NCI-H2107 (cell line): Measurements from ENCODE around the gene IFRD1.
A peak's percentile ranks its signal among the peaks of the same experiment; 100 is the strongest.

Source experiments
- DNase-seq: peaks from one replicate; lab custom pipeline; 2025; lab: John Stamatoyannopoulos, UW

The IFRD1 gene

DNA sequence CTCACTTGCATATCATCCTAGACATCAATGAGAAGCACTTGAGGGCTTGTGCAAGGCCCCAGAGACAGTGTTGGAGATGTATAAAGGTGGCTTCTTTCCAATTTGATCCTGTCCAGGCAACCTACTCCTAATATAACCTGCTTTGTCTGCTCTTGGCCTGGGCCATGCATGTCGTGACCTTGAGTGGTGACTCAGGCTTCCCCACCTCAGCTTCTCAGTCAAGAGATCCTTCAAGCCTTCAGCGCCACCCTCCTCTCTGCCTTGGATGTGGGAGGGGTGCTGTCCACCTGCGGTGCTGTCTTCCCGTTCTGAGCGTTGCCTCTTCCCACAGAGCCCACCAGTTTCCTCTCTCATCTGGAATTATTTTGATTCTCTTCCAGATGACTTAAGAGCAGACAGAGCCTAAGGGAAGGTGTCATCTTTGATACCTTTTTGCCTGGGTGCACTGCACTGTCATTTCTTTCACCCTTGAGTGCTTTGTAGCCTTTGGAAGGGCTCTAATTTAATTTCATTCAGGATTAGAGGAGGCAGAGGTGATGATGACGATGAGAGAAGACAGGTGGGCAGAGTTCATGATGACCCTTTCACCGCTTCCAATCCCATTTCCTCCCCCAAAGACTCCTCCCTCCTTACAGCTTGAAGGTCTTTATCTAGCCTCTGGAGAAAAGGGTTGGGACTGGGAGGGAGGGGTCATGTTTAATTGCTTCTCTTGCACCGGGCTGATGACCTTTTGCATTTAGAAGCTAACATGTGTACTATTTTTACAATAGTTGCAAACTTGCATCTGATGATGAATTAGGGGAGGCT lies 37.4 kb downstream of the IFRD1 start:
- DNase-seq, result no peak

- no peak for DNase-seq
These were observed 37.9 kb downstream of the IFRD1 start for GRCh38 chr7:112488264-112488552.

- DNase-seq, result no peak
These were observed 41.9 kb downstream of the IFRD1 start for GRCh38 chr7:112492186-112492585.

DNA sequence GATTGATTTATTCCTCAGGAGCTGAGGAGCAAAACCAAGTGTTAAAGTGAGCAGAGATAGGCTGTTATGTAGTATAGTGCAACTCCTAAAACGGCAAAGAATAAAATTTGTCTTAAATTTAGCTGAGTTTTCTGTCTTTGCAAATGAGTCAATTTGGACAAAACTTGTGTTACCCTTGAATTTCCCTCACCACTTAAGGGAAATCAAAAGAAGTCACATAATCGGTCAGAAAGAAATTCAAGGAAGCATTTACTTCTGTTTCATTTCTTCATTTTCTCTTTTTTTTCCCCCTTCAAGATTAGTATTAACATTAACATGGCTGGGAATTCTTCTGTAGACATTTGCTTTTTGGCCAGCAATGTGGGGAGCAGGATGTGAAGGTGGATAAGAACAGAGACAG lies 44.4 kb downstream of the IFRD1 start:
- no peak for DNase-seq

DNA sequence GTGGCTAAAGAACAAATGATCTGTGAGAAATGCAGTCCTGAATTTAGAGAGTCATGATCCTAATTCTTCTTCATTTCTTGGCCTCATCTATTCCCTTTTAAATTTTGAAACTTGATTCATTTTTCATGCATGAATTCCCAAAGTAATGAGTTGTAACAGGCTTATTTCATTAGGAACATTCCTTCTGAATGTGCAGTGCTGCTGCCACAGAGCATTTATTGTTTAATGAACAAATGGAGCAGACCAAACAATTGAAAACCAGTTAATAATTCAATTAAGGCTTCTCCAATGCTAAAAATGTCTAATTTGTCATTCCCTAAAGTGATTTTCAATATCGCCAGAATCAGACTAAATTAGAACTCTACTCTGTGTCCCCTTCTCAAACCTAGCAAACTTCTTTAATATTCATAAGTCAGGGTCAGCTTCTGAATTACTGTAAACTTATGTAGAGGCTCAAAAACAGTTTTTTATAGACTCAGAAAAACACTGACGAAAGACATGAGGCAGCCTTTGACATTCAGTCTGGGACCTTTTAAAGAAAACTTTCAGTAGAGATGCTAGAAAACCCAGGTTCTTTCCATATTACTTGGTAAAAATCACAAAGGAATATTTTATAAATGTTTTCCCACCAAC lies 45.0 kb downstream of the IFRD1 start:
- DNase-seq, result no peak

GRCh38 chr7:112495810-112496462 lies 45.7 kb downstream of the IFRD1 start:
- DNase-seq, result peak; percentile 6

DNA sequence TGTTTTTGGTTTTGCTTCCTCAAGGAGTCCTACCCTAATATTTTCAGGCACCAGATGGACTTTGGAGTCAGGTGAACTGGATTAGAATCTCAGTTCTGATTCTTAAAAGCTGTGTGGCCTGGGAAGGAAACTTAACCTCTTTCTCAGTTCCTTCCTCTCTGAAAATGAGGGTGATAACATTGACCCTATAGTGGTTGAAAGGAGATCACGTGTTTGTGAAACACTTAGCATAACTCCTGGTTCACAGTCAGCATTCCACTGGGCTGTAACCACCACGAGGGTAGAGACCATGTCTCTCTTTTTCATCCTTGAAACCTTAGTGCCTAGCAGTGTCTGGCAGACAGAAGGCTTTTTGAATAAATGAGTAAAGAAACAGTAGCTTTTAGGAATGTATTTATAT lies 47.2 kb downstream of the IFRD1 start:
- DNase-seq, result no peak

- DNase-seq, result no peak
These were observed 50.4 kb downstream of the IFRD1 start for GRCh38 chr7:112500619-112501018.

- DNase-seq, result no peak
These were observed 51.7 kb downstream of the IFRD1 start for GRCh38 chr7:112501801-112502503.

- DNase-seq, result no peak
These were observed 52.4 kb downstream of the IFRD1 start for GRCh38 chr7:112502700-112503099.

GRCh38 chr7:112503361-112503972 lies 53.2 kb downstream of the IFRD1 start:
- no peak for DNase-seq

- DNase-seq, result no peak
These were observed 53.9 kb downstream of the IFRD1 start for GRCh38 chr7:112504093-112504695.

DNA sequence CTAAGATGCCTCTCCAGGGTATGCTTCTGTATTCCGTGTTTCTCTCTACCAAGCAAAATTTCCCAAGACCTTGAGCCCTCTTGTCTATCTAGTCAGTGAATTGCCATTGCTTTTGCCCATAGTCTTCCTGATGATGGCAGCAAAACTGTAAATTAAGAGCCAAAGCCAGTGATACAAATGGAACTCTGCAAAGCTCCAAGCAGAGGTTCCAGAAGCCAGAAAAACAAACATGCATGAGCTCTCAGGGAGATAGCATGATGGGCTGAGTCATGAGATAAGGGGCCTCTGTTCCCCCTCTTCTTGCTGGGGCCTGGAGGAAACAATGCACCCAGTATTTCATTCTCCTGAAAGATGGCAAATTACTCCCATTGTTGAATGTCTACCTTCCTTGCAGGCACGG lies 55.2 kb downstream of the IFRD1 start:
- DNase-seq, result no peak

DNA sequence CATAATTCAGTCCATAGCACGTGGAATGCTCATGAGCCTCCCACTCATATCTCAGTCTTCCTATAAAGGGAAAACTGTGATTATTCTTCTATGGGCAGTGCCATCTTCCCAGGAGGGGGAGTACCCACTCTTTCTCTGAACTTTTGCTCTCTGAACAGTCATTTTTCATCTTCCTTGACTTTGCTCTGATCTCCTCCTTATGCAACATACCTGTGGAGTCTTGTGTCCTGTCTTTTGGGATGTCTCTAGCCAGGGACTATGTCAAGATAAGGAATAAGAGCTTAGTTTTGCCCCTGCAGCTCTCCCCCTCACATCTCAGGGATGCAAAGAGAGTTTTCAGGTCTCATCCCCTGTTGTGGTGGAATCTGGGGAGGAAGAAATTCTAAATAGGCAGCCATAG lies 58.1 kb downstream of the IFRD1 start:
- no peak for DNase-seq

GRCh38 chr7:112509402-112509801 lies 59.1 kb downstream of the IFRD1 start:
- no peak for DNase-seq

GRCh38 chr7:112510001-112510742 lies 59.9 kb downstream of the IFRD1 start:
- no peak for DNase-seq

DNA sequence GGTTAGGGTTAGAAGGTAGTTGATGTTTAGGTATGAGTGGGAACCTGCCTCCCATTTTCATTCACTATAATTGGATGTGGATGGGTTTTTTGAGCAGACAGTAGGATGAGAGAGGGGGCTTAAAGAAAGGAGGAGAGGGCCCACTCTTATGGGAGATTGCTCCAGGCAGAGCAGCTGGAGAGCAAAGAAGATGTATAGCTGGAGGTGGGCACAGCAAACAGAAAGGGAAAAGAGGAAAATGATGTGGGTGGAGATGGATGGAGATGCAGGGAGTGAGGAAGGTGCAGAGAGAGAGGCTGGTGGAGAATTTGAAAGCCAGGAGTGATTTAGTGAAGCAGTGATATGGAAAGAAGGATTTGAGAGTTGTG lies 60.5 kb downstream of the IFRD1 start:
- no peak for DNase-seq

GRCh38 chr7:112511451-112512202 lies 61.4 kb downstream of the IFRD1 start:
- DNase-seq, result no peak

GRCh38 chr7:112512451-112513210 lies 62.4 kb downstream of the IFRD1 start:
- DNase-seq, result no peak

- no peak for DNase-seq
These were observed 65.7 kb downstream of the IFRD1 start for GRCh38 chr7:112515989-112516388.
